Measurements from ENCODE around the gene PHLDA1. TPM values are rescaled to one million over a fixed set of nuclear protein-coding genes. Genes with fewer than 3 reads are reported as not detected.

Gene PHLDA1
- total RNA-seq, 1 donor from 2014 or later, result 9.9 TPM

- Histone ChIP-seq H3K4me1 (ENCODE audit: control insufficient read depth in 3 of 3, insufficient read depth in 3 of 3, low read length in 3 of 3) (peaks cover 0 to 3% (median 0%) of the 10 kb centered on the region in 3 donors), H3K27ac (ENCODE audit: low read depth, low read length) (no peak overlapping the region)
Measured at GRCh38 chr12:76007640-76008039, 23.9 kb downstream of the PHLDA1 start.

GRCh38 chr12:76006028-76006925, 25.3 kb downstream of the PHLDA1 start:
- Histone ChIP-seq H3K27me3 (ENCODE audit: control insufficient read depth in 3 of 3, insufficient read depth in 3 of 3, low read length in 3 of 3) (no peaks in the 10 kb centered on the region), H3K9me3 (ENCODE audit: control insufficient read depth in 3 of 3, low read length in 3 of 3) (no peaks in the 10 kb centered on the region), H3K36me3 (ENCODE audit: control insufficient read depth in 3 of 3, insufficient read depth in 3 of 3, low read length in 3 of 3) (no peaks in the 10 kb centered on the region)

More at GRCh38 chr12:76007640-76008039, 23.9 kb downstream of the PHLDA1 start:
- no peak overlapping the region for H3K9ac ChIP-seq (ENCODE audit: low read depth in 1 of 3, low read length in 3 of 3)
- H3K27me3 ChIP-seq (ENCODE audit: control insufficient read depth in 3 of 3, insufficient read depth in 3 of 3, low read length in 3 of 3), result no peaks in the 10 kb centered on the region
- no peaks in the 10 kb centered on the region for H3K36me3 ChIP-seq (ENCODE audit: control insufficient read depth in 3 of 3, insufficient read depth in 3 of 3, low read length in 3 of 3)
- no peaks in the 10 kb centered on the region for H3K9me3 ChIP-seq (ENCODE audit: control insufficient read depth in 3 of 3, low read length in 3 of 3)
- H3K4me3 ChIP-seq (ENCODE audit: low read length in 3 of 3), result no peak overlapping the region

GRCh38 chr12:76003355-76003638, 28.3 kb downstream of the PHLDA1 start:
- no peak overlapping the region for H3K9ac ChIP-seq (ENCODE audit: low read depth in 1 of 3, low read length in 3 of 3)
- H3K36me3 ChIP-seq (ENCODE audit: control insufficient read depth in 3 of 3, insufficient read depth in 3 of 3, low read length in 3 of 3), result no peaks in the 10 kb centered on the region
- no peaks in the 10 kb centered on the region for H3K27me3 ChIP-seq (ENCODE audit: control insufficient read depth in 3 of 3, insufficient read depth in 3 of 3, low read length in 3 of 3)
- H3K4me3 ChIP-seq (ENCODE audit: low read length in 3 of 3), result no peak overlapping the region
- H3K27ac ChIP-seq (ENCODE audit: low read depth, low read length), result no peak overlapping the region
- no peaks in the 10 kb centered on the region for H3K9me3 ChIP-seq (ENCODE audit: control insufficient read depth in 3 of 3, low read length in 3 of 3)
- H3K4me1 ChIP-seq (ENCODE audit: control insufficient read depth in 3 of 3, insufficient read depth in 3 of 3, low read length in 3 of 3), result no peaks in the 10 kb centered on the region

More at GRCh38 chr12:76006028-76006925, 25.3 kb downstream of the PHLDA1 start:
- Histone ChIP-seq H3K4me1 (ENCODE audit: control insufficient read depth in 3 of 3, insufficient read depth in 3 of 3, low read length in 3 of 3) (peaks cover 0 to under 1% (median 0%) of the 10 kb centered on the region in 3 donors), H3K4me3 (ENCODE audit: low read length in 3 of 3) (no peak overlapping the region), H3K9ac (ENCODE audit: low read depth in 1 of 3, low read length in 3 of 3) (no peak overlapping the region), H3K27ac (ENCODE audit: low read depth, low read length) (no peak overlapping the region)

GRCh38 chr12:76002598-76003354, 28.8 kb downstream of the PHLDA1 start:
- no peaks in the 10 kb centered on the region for H3K4me1 ChIP-seq (ENCODE audit: control insufficient read depth in 3 of 3, insufficient read depth in 3 of 3, low read length in 3 of 3)
- H3K9me3 ChIP-seq (ENCODE audit: control insufficient read depth in 3 of 3, low read length in 3 of 3), result no peaks in the 10 kb centered on the region
- H3K4me3 ChIP-seq (ENCODE audit: low read length in 3 of 3), result no peak overlapping the region
- H3K27me3 ChIP-seq (ENCODE audit: control insufficient read depth in 3 of 3, insufficient read depth in 3 of 3, low read length in 3 of 3), result no peaks in the 10 kb centered on the region
- no peak overlapping the region for H3K27ac ChIP-seq (ENCODE audit: low read depth, low read length)
- no peaks in the 10 kb centered on the region for H3K36me3 ChIP-seq (ENCODE audit: control insufficient read depth in 3 of 3, insufficient read depth in 3 of 3, low read length in 3 of 3)
- no peak overlapping the region for H3K9ac ChIP-seq (ENCODE audit: low read depth in 1 of 3, low read length in 3 of 3)

DNA sequence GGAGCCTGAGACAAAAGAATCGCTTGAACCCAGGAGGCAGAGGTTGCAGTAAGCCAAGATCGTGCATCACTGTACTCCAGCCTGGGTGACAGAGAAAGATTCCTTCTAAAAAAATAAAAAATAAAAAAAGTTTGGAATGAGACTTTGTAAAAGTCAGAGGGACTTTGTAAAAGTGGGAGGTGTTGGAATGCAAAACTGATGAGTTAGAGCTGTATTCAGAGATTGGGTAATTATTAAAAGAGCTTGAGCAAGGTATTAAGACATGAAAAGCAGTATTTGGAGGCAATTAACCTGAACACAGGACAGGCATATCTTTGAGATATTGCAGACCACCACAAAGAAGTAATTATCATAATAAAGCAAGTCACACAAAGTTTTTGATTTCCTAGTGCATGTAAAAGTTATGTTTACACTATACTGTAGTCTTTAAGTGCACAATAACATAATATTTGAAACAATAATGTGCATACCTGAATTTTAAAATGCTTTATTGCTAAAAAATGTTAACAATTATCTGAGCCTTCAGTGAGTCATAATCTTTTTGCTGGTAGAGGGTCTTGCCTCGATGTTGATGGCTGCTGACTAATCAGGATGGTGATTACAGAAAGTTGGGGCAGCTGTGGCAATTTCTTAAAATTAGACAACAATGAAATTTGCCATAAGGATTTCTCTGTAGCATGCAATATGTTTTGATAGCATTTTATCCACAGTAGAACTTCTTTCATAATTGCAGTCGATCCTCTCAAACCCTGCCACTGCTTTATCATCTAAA, 33.1 kb downstream of the PHLDA1 start:
- Histone ChIP-seq H3K4me1 (ENCODE audit: control insufficient read depth in 3 of 3, insufficient read depth in 3 of 3, low read length in 3 of 3) (no peaks in the 10 kb centered on the region), H3K4me3 (ENCODE audit: low read length in 3 of 3) (no peak overlapping the region), H3K27me3 (ENCODE audit: control insufficient read depth in 3 of 3, insufficient read depth in 3 of 3, low read length in 3 of 3) (no peaks in the 10 kb centered on the region), H3K9ac (ENCODE audit: low read depth in 1 of 3, low read length in 3 of 3) (no peak overlapping the region), H3K9me3 (ENCODE audit: control insufficient read depth in 3 of 3, low read length in 3 of 3) (no peaks in the 10 kb centered on the region), H3K36me3 (ENCODE audit: control insufficient read depth in 3 of 3, insufficient read depth in 3 of 3, low read length in 3 of 3) (no peaks in the 10 kb centered on the region), H3K27ac (ENCODE audit: low read depth, low read length) (no peak overlapping the region)

- no peak overlapping the region for H3K9ac ChIP-seq (ENCODE audit: low read depth in 1 of 3, low read length in 3 of 3)
- no peaks in the 10 kb centered on the region for H3K27me3 ChIP-seq (ENCODE audit: control insufficient read depth in 3 of 3, insufficient read depth in 3 of 3, low read length in 3 of 3)
- H3K36me3 ChIP-seq (ENCODE audit: control insufficient read depth in 3 of 3, insufficient read depth in 3 of 3, low read length in 3 of 3), result no peaks in the 10 kb centered on the region
- H3K9me3 ChIP-seq (ENCODE audit: control insufficient read depth in 3 of 3, low read length in 3 of 3), result no peaks in the 10 kb centered on the region
- H3K4me3 ChIP-seq (ENCODE audit: low read length in 3 of 3), result no peak overlapping the region
- H3K4me1 ChIP-seq (ENCODE audit: control insufficient read depth in 3 of 3, insufficient read depth in 3 of 3, low read length in 3 of 3), result no peaks in the 10 kb centered on the region
- no peak overlapping the region for H3K27ac ChIP-seq (ENCODE audit: low read depth, low read length)
Measured at GRCh38 chr12:75997658-75998057, 33.9 kb downstream of the PHLDA1 start.

GRCh38 chr12:75996861-75997447, 34.6 kb downstream of the PHLDA1 start:
- Histone ChIP-seq H3K27me3 (ENCODE audit: control insufficient read depth in 3 of 3, insufficient read depth in 3 of 3, low read length in 3 of 3) (no peaks in the 10 kb centered on the region), H3K9me3 (ENCODE audit: control insufficient read depth in 3 of 3, low read length in 3 of 3) (no peaks in the 10 kb centered on the region), H3K4me1 (ENCODE audit: control insufficient read depth in 3 of 3, insufficient read depth in 3 of 3, low read length in 3 of 3) (no peaks in the 10 kb centered on the region), H3K9ac (ENCODE audit: low read depth in 1 of 3, low read length in 3 of 3) (no peak overlapping the region), H3K27ac (ENCODE audit: low read depth, low read length) (no peak overlapping the region), H3K4me3 (ENCODE audit: low read length in 3 of 3) (no peak overlapping the region), H3K36me3 (ENCODE audit: control insufficient read depth in 3 of 3, insufficient read depth in 3 of 3, low read length in 3 of 3) (no peaks in the 10 kb centered on the region)

GRCh38 chr12:75995691-75996090, 35.9 kb downstream of the PHLDA1 start:
- Histone ChIP-seq H3K27me3 (ENCODE audit: control insufficient read depth in 3 of 3, insufficient read depth in 3 of 3, low read length in 3 of 3) (no peaks in the 10 kb centered on the region), H3K27ac (ENCODE audit: low read depth, low read length) (no peak overlapping the region), H3K4me3 (ENCODE audit: low read length in 3 of 3) (no peak overlapping the region), H3K9me3 (ENCODE audit: control insufficient read depth in 3 of 3, low read length in 3 of 3) (no peaks in the 10 kb centered on the region), H3K36me3 (ENCODE audit: control insufficient read depth in 3 of 3, insufficient read depth in 3 of 3, low read length in 3 of 3) (no peaks in the 10 kb centered on the region), H3K4me1 (ENCODE audit: control insufficient read depth in 3 of 3, insufficient read depth in 3 of 3, low read length in 3 of 3) (no peaks in the 10 kb centered on the region), H3K9ac (ENCODE audit: low read depth in 1 of 3, low read length in 3 of 3) (no peak overlapping the region)

DNA sequence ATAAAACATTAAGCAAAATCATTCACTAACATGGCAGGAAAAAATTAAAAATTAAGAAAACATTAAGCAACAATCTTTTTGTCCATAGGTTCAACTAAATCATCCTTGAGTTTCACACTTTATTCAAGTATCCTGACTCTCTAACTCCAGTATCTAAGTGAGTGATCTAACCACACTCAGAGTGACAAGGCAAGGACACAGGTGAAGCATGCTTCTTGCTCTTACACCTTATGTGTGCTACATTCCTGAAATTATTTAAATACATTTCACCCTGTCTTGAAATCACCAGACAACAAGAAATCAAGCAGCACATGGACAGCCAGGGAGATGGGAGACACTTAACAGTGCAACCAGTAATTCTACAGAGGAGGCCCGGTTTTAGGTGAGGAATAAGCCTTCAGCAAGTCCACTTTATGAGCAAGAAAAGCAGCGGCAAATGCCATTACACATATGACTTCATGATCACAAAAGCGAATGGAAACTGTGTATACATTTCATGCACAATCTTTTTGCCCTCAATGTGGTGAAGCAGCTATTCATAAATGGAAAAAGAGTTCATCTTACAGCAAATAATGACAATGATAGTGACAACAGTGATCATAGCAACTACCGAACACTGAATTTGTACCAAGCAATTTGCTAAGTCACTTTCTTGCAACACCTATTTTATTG, 37.4 kb downstream of the PHLDA1 start:
- Histone ChIP-seq H3K27ac (ENCODE audit: low read depth, low read length) (no peak overlapping the region), H3K27me3 (ENCODE audit: control insufficient read depth in 3 of 3, insufficient read depth in 3 of 3, low read length in 3 of 3) (no peaks in the 10 kb centered on the region), H3K4me1 (ENCODE audit: control insufficient read depth in 3 of 3, insufficient read depth in 3 of 3, low read length in 3 of 3) (no peaks in the 10 kb centered on the region), H3K4me3 (ENCODE audit: low read length in 3 of 3) (no peak overlapping the region), H3K36me3 (ENCODE audit: control insufficient read depth in 3 of 3, insufficient read depth in 3 of 3, low read length in 3 of 3) (no peaks in the 10 kb centered on the region), H3K9me3 (ENCODE audit: control insufficient read depth in 3 of 3, low read length in 3 of 3) (no peaks in the 10 kb centered on the region), H3K9ac (ENCODE audit: low read depth in 1 of 3, low read length in 3 of 3) (no peak overlapping the region)

All from skeletal muscle tissue (tissue), 4 donors.